ENCODE measurements around the gene NUP214. TPM values are rescaled to one million over a fixed set of nuclear protein-coding genes. Genes with fewer than 3 reads are reported as not detected.

Gene NUP214
- total RNA-seq, 1 experiment from 2014 or later, result 35.5 TPM

- POLR2A ChIA-PET, result no interaction called here
- no peak overlapping the region for H3K4me3 ChIP-seq (replicated peaks in 1 of 2; ENCODE audit: low read depth in 1 of 2, low read length in 2 of 2)
- no peaks in the 10 kb centered on the region for H3K9me3 ChIP-seq (ENCODE audit: control insufficient read depth in 1 of 2, insufficient read depth in 1 of 2, low read depth in 1 of 2, low read length in 2 of 2)
- no peaks in the 10 kb centered on the region for H3K27me3 ChIP-seq (ENCODE audit: insufficient read depth, low read length)
- no peaks in the 10 kb centered on the region; the same call in 1 of the 2 replicates for H3K79me2 ChIP-seq (ENCODE audit: insufficient read depth, low read length)
- no peaks in the 10 kb centered on the region for H3K9me2 ChIP-seq (ENCODE audit: insufficient read depth)
- TF ChIP-seq ZBTB33 (IDR thresholded peaks at IDR 0.05; ENCODE audit: extremely low read depth, insufficient replicate concordance, low read length), result no peak
- no peak for TF ChIP-seq SP1 (IDR thresholded peaks at IDR 0.05; ENCODE audit: low read depth)
- TF ChIP-seq MAX (IDR thresholded peaks at IDR 0.05), result no peak
- no peak for TF ChIP-seq YY1 (IDR thresholded peaks at IDR 0.05; ENCODE audit: extremely low read depth, insufficient replicate concordance, low read depth, low read length)
- TF ChIP-seq JUND (IDR thresholded peaks at IDR 0.05), result no peak
- TF ChIP-seq CBX3 (IDR thresholded peaks at IDR 0.05; ENCODE audit: low read depth), result no peak
- no peak for TF ChIP-seq POLR2AphosphoS5 (IDR thresholded peaks at IDR 0.05; ENCODE audit: low read depth, low read length)
- TF ChIP-seq RAD21 (IDR thresholded peaks at IDR 0.05; ENCODE audit: low read depth), result no peak
- TF ChIP-seq ZNF274 (IDR thresholded peaks at IDR 0.05; ENCODE audit: low read depth, low read length), result no peak
- TF ChIP-seq SIN3A (IDR thresholded peaks at IDR 0.05; ENCODE audit: low read depth), result no peak
- TF ChIP-seq EZH2 (IDR thresholded peaks at IDR 0.05), result no peak
- TF ChIP-seq ZFX (IDR thresholded peaks at IDR 0.05), result no peak
- no peak for TF ChIP-seq ATF3 (IDR thresholded peaks at IDR 0.05)
- no peak for TF ChIP-seq CTCF (IDR thresholded peaks at IDR 0.05 in 2 of 3, conservative IDR thresholded peaks at IDR 0.05 in 1 of 3; ENCODE audit: borderline replicate concordance in 1 of 3, insufficient read depth in 1 of 3, low read depth in 2 of 3, low read length in 2 of 3)
- no peak for TF ChIP-seq CEBPB (IDR thresholded peaks at IDR 0.05; ENCODE audit: low read depth)
- BruUV-seq (replicated peaks), result no TSS peak
- H2AFZ ChIP-seq (ENCODE audit: low read depth, low read length, poor library complexity, severe bottlenecking), result no peak overlapping the region
- ATAC-seq, result no peak
- no peak overlapping the region; the same call in 1 of the 2 replicates for H3K9ac ChIP-seq (ENCODE audit: low read length)
- H3K4me1 ChIP-seq (ENCODE audit: control insufficient read depth in 1 of 2, insufficient read depth in 2 of 2, low read length in 2 of 2), result peaks cover 14 to 31% of the 10 kb centered on the region in 2 experiments
- H4K20me1 ChIP-seq (ENCODE audit: insufficient read depth), result no peaks in the 10 kb centered on the region
- H3K4me2 ChIP-seq (ENCODE audit: low read length), result peak overlapping the region; percentile 92
- DNase-seq (ENCODE audit: low read depth, low spot score), result no peak
- CTCF ChIA-PET, result no interaction called here
- intact Hi-C loops (cut with micrococcal nuclease), result no loop called here
- no peaks in the 10 kb centered on the region for H3K36me3 ChIP-seq (ENCODE audit: control insufficient read depth in 1 of 2, insufficient read depth in 2 of 2, low read length in 2 of 2)
- H3K27ac ChIP-seq (ENCODE audit: low read depth, low read length), result no peak overlapping the region
- RAD21 ChIA-PET (ENCODE audit: low non-redundant PET in 1 of 2, low total read pairs in 2 of 2, uncharacterized antibody in 2 of 2, unreplicated experiment in 2 of 2), result no interaction called here
These were observed 27.5 kb upstream of the NUP214 start for GRCh38 chr9:131097948-131098278.
